Epithelial cell of esophagus (primary cell): Measurements from ENCODE around the gene TBC1D14.

Source experiments
- DNase-seq: peaks from one replicate; pipeline ENCODE4 v3.0.0; 2010; ENCODE audit warnings: low read depth
- H3K4me3 ChIP-seq: 2 replicates; pipeline ENCODE4 v1.5.1; 2011; ENCODE audit warnings: mild to moderate bottlenecking, low read length, control low read depth
- TF ChIP-seq, protein P1 (sequence below): IDR thresholded peaks from 2 replicates; pipeline ENCODE4 v1.5.1; 2011; ENCODE audit warnings: low read depth, mild to moderate bottlenecking, low read length, control low read depth, inconsistent platforms; ENCODE audit not compliant: insufficient read depth; ENCODE audit errors: missing control alignments

Gene TBC1D14

GRCh38 chr4:7013175-7013574 lies 103.5 kb downstream of the TBC1D14 start:
- no peak overlapping the region for H3K4me3 ChIP-seq
- TF ChIP-seq, protein P1, sequence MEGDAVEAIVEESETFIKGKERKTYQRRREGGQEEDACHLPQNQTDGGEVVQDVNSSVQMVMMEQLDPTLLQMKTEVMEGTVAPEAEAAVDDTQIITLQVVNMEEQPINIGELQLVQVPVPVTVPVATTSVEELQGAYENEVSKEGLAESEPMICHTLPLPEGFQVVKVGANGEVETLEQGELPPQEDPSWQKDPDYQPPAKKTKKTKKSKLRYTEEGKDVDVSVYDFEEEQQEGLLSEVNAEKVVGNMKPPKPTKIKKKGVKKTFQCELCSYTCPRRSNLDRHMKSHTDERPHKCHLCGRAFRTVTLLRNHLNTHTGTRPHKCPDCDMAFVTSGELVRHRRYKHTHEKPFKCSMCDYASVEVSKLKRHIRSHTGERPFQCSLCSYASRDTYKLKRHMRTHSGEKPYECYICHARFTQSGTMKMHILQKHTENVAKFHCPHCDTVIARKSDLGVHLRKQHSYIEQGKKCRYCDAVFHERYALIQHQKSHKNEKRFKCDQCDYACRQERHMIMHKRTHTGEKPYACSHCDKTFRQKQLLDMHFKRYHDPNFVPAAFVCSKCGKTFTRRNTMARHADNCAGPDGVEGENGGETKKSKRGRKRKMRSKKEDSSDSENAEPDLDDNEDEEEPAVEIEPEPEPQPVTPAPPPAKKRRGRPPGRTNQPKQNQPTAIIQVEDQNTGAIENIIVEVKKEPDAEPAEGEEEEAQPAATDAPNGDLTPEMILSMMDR, result no peak
- no peak for DNase-seq

GRCh38 chr4:7014815-7015214 lies 105.2 kb downstream of the TBC1D14 start:
- DNase-seq, result no peak
- TF ChIP-seq, protein P1, result no peak
- no peak overlapping the region for H3K4me3 ChIP-seq

DNA sequence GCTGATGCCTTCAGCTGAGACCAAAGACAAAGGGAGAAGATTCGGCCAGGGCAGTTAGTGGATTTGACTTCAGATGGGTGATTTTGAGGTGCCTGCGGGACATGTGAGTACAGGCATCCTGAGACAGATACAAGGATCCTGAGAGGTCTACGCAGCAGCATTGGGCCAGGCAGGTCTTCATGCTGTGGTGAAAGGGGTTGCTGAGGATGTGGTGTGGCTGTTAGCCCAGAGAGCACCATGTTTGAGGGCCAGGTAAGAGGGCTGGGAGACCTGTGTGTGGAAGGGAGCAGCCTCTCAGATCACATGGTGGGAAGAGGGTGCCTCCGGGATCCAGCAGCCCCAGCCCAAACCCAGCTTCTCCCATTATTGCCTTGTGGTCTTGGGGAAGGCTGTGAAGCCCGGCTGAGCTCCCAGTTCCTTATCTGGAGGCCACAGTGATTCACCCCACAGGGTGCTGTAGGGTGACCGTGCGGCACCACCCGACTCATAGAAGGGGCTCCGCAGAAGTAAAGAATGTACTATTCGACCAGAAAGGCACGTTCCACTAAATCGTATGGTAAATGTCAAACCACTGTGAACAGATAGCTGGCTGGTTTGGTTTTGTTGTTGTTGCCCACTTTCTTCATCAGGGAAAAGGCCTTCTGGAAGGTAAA lies 105.9 kb downstream of the TBC1D14 start:
- TF ChIP-seq, protein P1, result no peak
- H3K4me3 ChIP-seq, result no peak overlapping the region
- DNase-seq, result no peak

GRCh38 chr4:7016086-7016485 lies 106.5 kb downstream of the TBC1D14 start:
- TF ChIP-seq, protein P1, result no peak
- no peak for DNase-seq
- no peak overlapping the region for H3K4me3 ChIP-seq

DNA sequence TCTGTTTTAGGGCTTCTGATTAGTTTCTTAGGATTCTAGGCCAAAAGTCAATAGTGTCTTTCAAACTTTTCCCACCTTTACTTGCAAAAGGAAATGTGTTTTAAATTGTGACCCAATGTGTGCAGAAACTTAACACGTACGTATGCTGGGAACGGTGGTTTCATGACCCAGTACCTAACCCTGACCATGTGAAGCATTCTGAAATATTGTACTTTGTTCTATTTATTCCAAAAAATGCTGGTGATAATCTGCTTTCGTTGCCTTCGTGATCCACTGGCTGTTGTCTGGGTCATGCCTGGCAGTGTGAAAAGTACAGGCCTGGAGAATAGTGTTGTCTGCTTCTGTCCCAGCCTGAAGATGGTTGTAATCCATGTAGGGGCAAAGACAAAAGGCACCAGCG lies 106.9 kb downstream of the TBC1D14 start:
- TF ChIP-seq, protein P1, result no peak
- no peak overlapping the region for H3K4me3 ChIP-seq
- no peak for DNase-seq

DNA sequence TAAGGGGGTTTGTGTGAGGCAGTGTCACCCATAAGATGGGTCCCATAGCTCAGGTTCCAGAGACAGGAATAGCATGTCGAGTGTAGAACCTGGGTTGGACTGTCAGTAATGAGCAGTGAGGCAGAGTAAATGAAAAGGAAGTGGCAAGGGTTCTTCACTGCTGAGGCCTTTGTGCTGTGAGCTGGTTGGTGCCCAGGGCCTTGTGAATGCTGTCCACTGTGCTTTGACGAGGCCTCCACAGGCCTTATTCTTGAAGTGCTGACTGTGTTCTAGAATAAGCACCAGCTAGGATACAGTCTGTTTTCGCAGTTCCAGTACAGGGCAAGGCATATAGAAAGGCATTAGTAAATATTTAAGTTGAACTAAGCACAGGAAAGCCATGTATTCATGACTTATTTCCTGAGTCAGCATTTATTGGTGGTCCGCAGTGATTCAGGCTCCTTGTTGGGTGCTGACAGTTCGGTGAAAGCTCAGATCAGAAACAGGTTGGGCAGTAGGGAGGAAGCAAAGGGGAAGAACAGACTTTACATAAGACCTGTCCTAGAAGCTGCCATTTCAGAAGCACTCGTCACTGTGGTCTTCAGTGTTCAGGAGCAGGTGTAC lies 107.9 kb downstream of the TBC1D14 start:
- no peak overlapping the region for H3K4me3 ChIP-seq
- TF ChIP-seq, protein P1, result no peak
- no peak for DNase-seq

DNA sequence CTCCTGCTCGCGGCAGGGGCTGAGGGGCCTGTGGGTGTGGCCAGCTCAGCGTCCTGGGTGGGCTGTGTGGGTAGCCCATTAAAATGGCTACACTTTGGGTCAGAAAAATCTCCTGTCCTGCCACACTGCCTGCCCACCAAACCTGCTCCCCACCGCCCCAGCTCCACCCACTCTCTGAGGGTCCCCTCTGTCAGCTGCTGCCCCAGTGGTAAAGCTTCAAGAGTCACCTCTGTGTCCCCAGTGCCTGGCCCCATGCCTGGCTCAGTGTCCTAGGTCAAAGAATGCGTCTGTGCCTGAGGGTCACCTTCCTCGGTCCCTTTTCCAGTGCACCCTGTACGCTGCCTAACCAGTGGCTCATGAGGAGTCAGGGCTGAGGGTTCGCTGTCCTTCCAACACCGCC lies 108.7 kb downstream of the TBC1D14 start:
- DNase-seq, result no peak
- no peak overlapping the region for H3K4me3 ChIP-seq
- TF ChIP-seq, protein P1, result no peak
